ENCODE data around the gene CWF19L1. TPM values are rescaled to one million over a fixed set of nuclear protein-coding genes. Genes with fewer than 3 reads are reported as not detected.

CWF19L1 gene
- total RNA-seq, 1 experiment from 2014 or later: 28.1 TPM

DNA sequence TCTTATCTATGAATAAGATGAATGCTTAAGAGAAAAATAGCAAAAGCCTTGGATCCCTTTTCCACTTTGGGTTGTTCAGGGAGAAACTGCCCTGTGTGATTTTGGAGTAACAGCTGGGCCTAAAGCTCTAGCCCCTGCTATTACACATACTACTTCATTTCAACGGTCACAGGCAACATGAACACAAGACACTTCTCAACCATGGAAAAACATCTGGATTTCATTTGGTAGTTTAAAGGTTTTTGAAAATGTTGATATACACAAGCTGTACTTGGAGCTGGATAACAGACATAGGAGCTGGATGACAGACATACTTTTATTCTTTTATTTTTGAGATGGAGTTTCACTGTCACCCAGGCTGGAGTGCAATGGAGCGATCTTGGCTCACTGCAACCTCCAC, 35.3 kb downstream of the CWF19L1 start (continued):
- TF ChIP-seq STAT6 (CRISPR knock-in tag; conservative IDR thresholded peaks at IDR 0.05; ENCODE audit: low read depth) (no peak), FOXK1 (CRISPR knock-in tag; IDR thresholded peaks at IDR 0.05) (no peak), OVOL2 (CRISPR knock-in tag; IDR thresholded peaks at IDR 0.05; ENCODE audit: borderline replicate concordance) (no peak), ZNF396 (CRISPR knock-in tag; IDR thresholded peaks at IDR 0.05; ENCODE audit: borderline replicate concordance) (no peak), GTF2I (CRISPR knock-in tag; conservative IDR thresholded peaks at IDR 0.05) (no peak), GABPB1 (CRISPR knock-in tag; IDR thresholded peaks at IDR 0.05) (no peak), ELF4 (CRISPR knock-in tag; IDR thresholded peaks at IDR 0.05; ENCODE audit: low read depth) (no peak), TEAD4 (CRISPR knock-in tag; IDR thresholded peaks at IDR 0.05) (no peak)
- TF ChIP-seq, protein P1, sequence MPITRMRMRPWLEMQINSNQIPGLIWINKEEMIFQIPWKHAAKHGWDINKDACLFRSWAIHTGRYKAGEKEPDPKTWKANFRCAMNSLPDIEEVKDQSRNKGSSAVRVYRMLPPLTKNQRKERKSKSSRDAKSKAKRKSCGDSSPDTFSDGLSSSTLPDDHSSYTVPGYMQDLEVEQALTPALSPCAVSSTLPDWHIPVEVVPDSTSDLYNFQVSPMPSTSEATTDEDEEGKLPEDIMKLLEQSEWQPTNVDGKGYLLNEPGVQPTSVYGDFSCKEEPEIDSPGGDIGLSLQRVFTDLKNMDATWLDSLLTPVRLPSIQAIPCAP (CRISPR knock-in tag; IDR thresholded peaks at IDR 0.05): no peak

DNA sequence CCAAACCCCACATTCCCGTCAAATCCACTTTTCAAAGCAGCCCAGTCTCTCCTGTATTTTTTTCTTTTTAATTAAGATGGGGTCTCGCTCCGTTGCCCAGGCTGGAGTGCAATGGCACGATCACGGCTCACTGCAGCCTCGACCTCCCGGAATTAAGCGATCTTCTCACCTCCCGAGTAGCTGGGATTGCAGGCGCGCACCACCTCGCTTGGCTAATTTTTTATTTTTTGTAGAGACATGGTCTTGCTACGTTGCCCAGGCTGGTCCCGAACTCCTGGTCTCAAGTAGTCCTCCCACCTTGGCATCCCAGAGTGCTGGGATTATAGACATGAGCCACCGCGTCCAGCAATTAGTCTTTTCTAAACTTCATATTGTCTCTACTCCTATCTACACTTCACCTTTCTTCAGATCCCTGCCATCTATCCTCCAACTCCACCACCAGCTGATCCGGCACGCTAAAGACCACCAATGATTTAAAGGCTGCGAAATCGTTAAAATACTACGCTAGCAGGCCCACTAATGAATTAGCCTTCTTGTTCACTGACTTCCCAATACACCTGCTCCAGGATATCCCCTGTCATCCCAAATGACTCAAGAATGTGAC, 37.5 kb downstream of the CWF19L1 start:
- ATAC-seq (no peak), DNase-seq (ENCODE audit: low spot score) (no peak)
- Mint-ChIP-seq H3K9me3 (no peaks in the 10 kb centered on the region), H3K36me3 (peaks cover 18% of the 10 kb centered on the region), H3K27me3 (ENCODE audit: low read depth) (no peaks in the 10 kb centered on the region), H3K4me3 (peak overlapping the region; percentile 92), H3K4me1 (peaks cover 12% of the 10 kb centered on the region), H3K27ac (peak overlapping the region; percentile 93)
- TF ChIP-seq ATF3 (CRISPR knock-in tag; conservative IDR thresholded peaks at IDR 0.05) (no peak), GTF2I (CRISPR knock-in tag; conservative IDR thresholded peaks at IDR 0.05) (peak; percentile 85), ZNF121 (CRISPR knock-in tag; IDR thresholded peaks at IDR 0.05) (peak; percentile 96), CREM (CRISPR knock-in tag; IDR thresholded peaks at IDR 0.05) (0 out of 2 replicates have a peak, but pooled peaks have one; percentile 16)
- POLR2A ChIA-PET: no interaction called here
- CTCF ChIA-PET: interaction anchor here (0.6 to 1.8 kb wide), 3 partner anchors 9 to 289 kb away, joined by 3 to 7 read pairs (median 4); no protein-coding TSS in a partner anchor

DNA sequence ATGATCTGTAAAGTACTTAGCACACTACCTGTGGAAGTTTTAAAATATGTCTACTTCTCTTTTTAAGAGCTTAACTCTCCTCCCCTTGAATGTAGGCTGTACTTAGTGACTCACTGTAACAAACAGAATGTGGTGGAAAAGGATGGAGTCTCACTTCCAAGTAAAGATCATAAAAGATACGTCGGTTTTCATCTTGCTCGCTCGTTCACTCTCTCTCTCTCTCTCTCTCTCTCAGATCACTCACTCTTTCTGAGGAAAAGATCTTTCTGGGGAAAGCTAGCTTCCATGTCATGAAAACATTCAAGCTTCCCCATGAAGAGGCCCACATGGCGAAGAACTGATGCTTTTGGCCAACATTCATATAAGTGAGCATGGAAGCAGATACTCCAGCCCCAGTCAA, 43.6 kb downstream of the CWF19L1 start:
- no peak for TF ChIP-seq NR1H2 (CRISPR knock-in tag; IDR thresholded peaks at IDR 0.05)
- no peak for TF ChIP-seq SP1 (CRISPR knock-in tag; conservative IDR thresholded peaks at IDR 0.05)
- TF ChIP-seq, protein P2, sequence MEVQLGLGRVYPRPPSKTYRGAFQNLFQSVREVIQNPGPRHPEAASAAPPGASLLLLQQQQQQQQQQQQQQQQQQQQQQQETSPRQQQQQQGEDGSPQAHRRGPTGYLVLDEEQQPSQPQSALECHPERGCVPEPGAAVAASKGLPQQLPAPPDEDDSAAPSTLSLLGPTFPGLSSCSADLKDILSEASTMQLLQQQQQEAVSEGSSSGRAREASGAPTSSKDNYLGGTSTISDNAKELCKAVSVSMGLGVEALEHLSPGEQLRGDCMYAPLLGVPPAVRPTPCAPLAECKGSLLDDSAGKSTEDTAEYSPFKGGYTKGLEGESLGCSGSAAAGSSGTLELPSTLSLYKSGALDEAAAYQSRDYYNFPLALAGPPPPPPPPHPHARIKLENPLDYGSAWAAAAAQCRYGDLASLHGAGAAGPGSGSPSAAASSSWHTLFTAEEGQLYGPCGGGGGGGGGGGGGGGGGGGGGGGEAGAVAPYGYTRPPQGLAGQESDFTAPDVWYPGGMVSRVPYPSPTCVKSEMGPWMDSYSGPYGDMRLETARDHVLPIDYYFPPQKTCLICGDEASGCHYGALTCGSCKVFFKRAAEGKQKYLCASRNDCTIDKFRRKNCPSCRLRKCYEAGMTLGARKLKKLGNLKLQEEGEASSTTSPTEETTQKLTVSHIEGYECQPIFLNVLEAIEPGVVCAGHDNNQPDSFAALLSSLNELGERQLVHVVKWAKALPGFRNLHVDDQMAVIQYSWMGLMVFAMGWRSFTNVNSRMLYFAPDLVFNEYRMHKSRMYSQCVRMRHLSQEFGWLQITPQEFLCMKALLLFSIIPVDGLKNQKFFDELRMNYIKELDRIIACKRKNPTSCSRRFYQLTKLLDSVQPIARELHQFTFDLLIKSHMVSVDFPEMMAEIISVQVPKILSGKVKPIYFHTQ (CRISPR knock-in tag; IDR thresholded peaks at IDR 0.05): no peak
- TF ChIP-seq JUN (CRISPR knock-in tag; IDR thresholded peaks at IDR 0.05): no peak
- Mint-ChIP-seq H3K9me3 (no peaks in the 10 kb centered on the region), H3K27me3 (ENCODE audit: low read depth) (no peaks in the 10 kb centered on the region), H3K4me1 (peaks cover 6% of the 10 kb centered on the region; the same call in 1 of the 2 replicates), H3K4me3 (no peak overlapping the region), H3K36me3 (peaks cover 38% of the 10 kb centered on the region), H3K27ac (no peak overlapping the region)
- POLR2A ChIA-PET: no interaction called here
- DNase-seq (ENCODE audit: low spot score): no peak
- CTCF ChIA-PET: interaction anchor here (0.6 to 1.1 kb wide), 2 partner anchors 29 to 364 kb away, joined by 3 read pairs; no protein-coding TSS in a partner anchor
- no peak for ATAC-seq
